Measurements from ENCODE around the gene BTG2. TPM values are rescaled to one million over a fixed set of nuclear protein-coding genes. Genes with fewer than 3 reads are reported as not detected.

Gene BTG2
- total RNA-seq, 1 donor from 2014 or later = 24.1 TPM

GRCh38 chr1:203346060-203346768 is 40.9 kb downstream of the BTG2 start:
- no peaks in the 10 kb centered on the region for H3K36me3 ChIP-seq (ENCODE audit: control insufficient read depth, insufficient read depth, low read length)
- no peak overlapping the region for H3K4me3 ChIP-seq (ENCODE audit: low read depth, low read length)
- TF ChIP-seq CTCF (IDR thresholded peaks at IDR 0.05; ENCODE audit: insufficient read depth, low read length, poor library complexity, severe bottlenecking) = no peak
- H3K27me3 ChIP-seq (ENCODE audit: control insufficient read depth, insufficient read depth, low read length) = peaks cover 21% of the 10 kb centered on the region
- no peak for DNase-seq (ENCODE audit: low read depth)

GRCh38 chr1:203346769-203347102 is 41.4 kb downstream of the BTG2 start:
- TF ChIP-seq CTCF (IDR thresholded peaks at IDR 0.05; ENCODE audit: insufficient read depth, low read length, poor library complexity, severe bottlenecking) = no peak
- H3K36me3 ChIP-seq (ENCODE audit: control insufficient read depth, insufficient read depth, low read length) = no peaks in the 10 kb centered on the region
- peaks cover 20% of the 10 kb centered on the region for H3K27me3 ChIP-seq (ENCODE audit: control insufficient read depth, insufficient read depth, low read length)
- DNase-seq (ENCODE audit: low read depth) = no peak
- H3K4me3 ChIP-seq (ENCODE audit: low read depth, low read length) = no peak overlapping the region

GRCh38 chr1:203349166-203349565 is 43.8 kb downstream of the BTG2 start:
- TF ChIP-seq CTCF (IDR thresholded peaks at IDR 0.05; ENCODE audit: insufficient read depth, low read length, poor library complexity, severe bottlenecking) = no peak
- DNase-seq (ENCODE audit: low read depth) = no peak
- H3K27me3 ChIP-seq (ENCODE audit: control insufficient read depth, insufficient read depth, low read length) = peaks cover 17% of the 10 kb centered on the region
- H3K36me3 ChIP-seq (ENCODE audit: control insufficient read depth, insufficient read depth, low read length) = no peaks in the 10 kb centered on the region
- no peak overlapping the region for H3K4me3 ChIP-seq (ENCODE audit: low read depth, low read length)

- no peak for DNase-seq (ENCODE audit: low read depth)
- TF ChIP-seq CTCF (IDR thresholded peaks at IDR 0.05; ENCODE audit: insufficient read depth, low read length, poor library complexity, severe bottlenecking) = no peak
- Histone ChIP-seq H3K27me3 (ENCODE audit: control insufficient read depth, insufficient read depth, low read length) (peaks cover 15% of the 10 kb centered on the region), H3K36me3 (ENCODE audit: control insufficient read depth, insufficient read depth, low read length) (no peaks in the 10 kb centered on the region), H3K4me3 (ENCODE audit: low read depth, low read length) (no peak overlapping the region)
These were observed 44.6 kb downstream of the BTG2 start for GRCh38 chr1:203349773-203350524.

- no peak for DNase-seq (ENCODE audit: low read depth)
- H3K4me3 ChIP-seq (ENCODE audit: low read depth, low read length) = no peak within 1 kb of the TSS
These were observed 45.8 kb downstream of the BTG2 start, which contains the start of gene FMOD for GRCh38 chr1:203351037-203351625. TSS of gene FMOD (minus strand) at chr1:203351122. CDS start at chr1:203348270, 2,852 bp downstream.

More at GRCh38 chr1:203351037-203351625, 45.8 kb downstream of the BTG2 start, which contains the start of gene FMOD:
- TF ChIP-seq CTCF (IDR thresholded peaks at IDR 0.05; ENCODE audit: insufficient read depth, low read length, poor library complexity, severe bottlenecking) = peak; percentile 9
- H3K27me3 ChIP-seq (ENCODE audit: control insufficient read depth, insufficient read depth, low read length) = peaks cover 15% of the 10 kb centered on the region
- H3K36me3 ChIP-seq (ENCODE audit: control insufficient read depth, insufficient read depth, low read length) = no peaks in the 10 kb centered on the region

Data from kidney epithelial cell (primary cell).